MCF 10A (cell line): ENCODE measurements around the gene NCK2. TPM values are rescaled to one million over a fixed set of nuclear protein-coding genes. Genes with fewer than 3 reads are reported as not detected.

Source experiments
- BruUV-seq: library from RNA; stranded (reverse); fragments of 400-500 nt; replicated peaks from 2 replicates; lab custom pipeline; 2021; lab: Mats Ljungman, UMichigan
- CTCF ChIA-PET: fragments of 300-600 bp; sonication (Branson Sonifier 250); formaldehyde crosslinking; extraction: SDS; loops from one replicate; lab custom pipeline; 2021; ENCODE audit warnings: antibody characterized with exemption, inconsistent platforms; lab: Yijun Ruan, JAX
- POLR2A ChIA-PET: fragments of 300-600, 350-650 bp; sonication (Branson Sonifier 250); formaldehyde crosslinking; extraction: SDS; loops from one replicate; lab custom pipeline; 2020; ENCODE audit warnings: antibody characterized with exemption, inconsistent platforms; lab: Yijun Ruan, JAX
- DNase-seq: peaks from one replicate; pipeline ENCODE4 v3.0.0-alpha.2; 2018; ENCODE audit not compliant: unreplicated experiment
- H3K27ac Mint-ChIP-seq: one replicate; pipeline ENCODE4 v1.8.0; 2022; ENCODE audit warnings: mild to moderate bottlenecking, low read depth, mixed read lengths; ENCODE audit not compliant: unreplicated experiment
- H3K27me3 Mint-ChIP-seq: one replicate; pipeline ENCODE4 v1.8.0; 2022; ENCODE audit warnings: mixed read lengths; ENCODE audit not compliant: insufficient read depth, unreplicated experiment
- H3K36me3 Mint-ChIP-seq: one replicate; pipeline ENCODE4 v1.8.0; 2022; ENCODE audit warnings: mild to moderate bottlenecking, moderate library complexity, mixed read lengths; ENCODE audit not compliant: insufficient read depth, unreplicated experiment
- H3K4me1 Mint-ChIP-seq: one replicate; pipeline ENCODE4 v1.8.0; 2022; ENCODE audit warnings: mixed read lengths; ENCODE audit not compliant: insufficient read depth, unreplicated experiment
- H3K4me3 Mint-ChIP-seq: one replicate; pipeline ENCODE4 v1.8.0; 2022; ENCODE audit warnings: mild to moderate bottlenecking, moderate library complexity, mixed read lengths; ENCODE audit not compliant: unreplicated experiment
- H3K9me3 Mint-ChIP-seq: one replicate; pipeline ENCODE4 v1.8.0; 2022; ENCODE audit warnings: mixed read lengths; ENCODE audit not compliant: unreplicated experiment
- intact Hi-C: fragments of 100-400 bp; cut with micrococcal nuclease; formaldehyde crosslinking; loops from 2 replicates; pipeline ENCODE4 v1.14.1; 2022
- total RNA-seq: library from RNA; stranded (reverse); gene quantifications from 2 replicates; pipeline ENCODE4 v1.2.3, GENCODE V29; 2022
- TF ChIP-seq, protein P1 (sequence below): fragments of 200-600 bp; IDR thresholded peaks from one replicate; pipeline ENCODE4 v1.8.0; 2022; ENCODE audit warnings: antibody characterized with exemption, mild to moderate bottlenecking; ENCODE audit not compliant: unreplicated experiment

The NCK2 gene
- total RNA-seq, 1 experiment from 2014 or later, result 36.5 TPM

DNA sequence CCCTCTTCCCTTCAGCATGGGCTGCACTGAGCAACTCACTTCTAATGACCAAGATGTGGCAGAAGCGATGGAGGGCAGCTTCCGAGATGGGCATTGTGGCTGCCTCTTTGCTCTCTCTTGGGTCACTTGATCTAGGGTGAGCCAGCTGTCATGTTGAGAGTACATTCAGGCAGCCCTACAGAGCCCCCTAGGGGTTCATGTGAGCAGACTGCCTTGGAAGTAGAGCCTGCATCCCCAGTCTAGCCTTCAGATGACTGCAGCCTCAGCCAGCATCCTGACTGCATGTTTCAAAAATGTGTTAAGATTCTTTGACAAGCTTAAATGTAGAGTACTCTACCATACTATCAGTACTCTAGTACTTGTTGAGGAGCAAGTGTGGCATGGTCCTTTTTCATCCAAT is 143.9 kb downstream of the NCK2 start:
- BruUV-seq, result no TSS peak
- intact Hi-C loops, result no loop called here
- TF ChIP-seq, protein P1, sequence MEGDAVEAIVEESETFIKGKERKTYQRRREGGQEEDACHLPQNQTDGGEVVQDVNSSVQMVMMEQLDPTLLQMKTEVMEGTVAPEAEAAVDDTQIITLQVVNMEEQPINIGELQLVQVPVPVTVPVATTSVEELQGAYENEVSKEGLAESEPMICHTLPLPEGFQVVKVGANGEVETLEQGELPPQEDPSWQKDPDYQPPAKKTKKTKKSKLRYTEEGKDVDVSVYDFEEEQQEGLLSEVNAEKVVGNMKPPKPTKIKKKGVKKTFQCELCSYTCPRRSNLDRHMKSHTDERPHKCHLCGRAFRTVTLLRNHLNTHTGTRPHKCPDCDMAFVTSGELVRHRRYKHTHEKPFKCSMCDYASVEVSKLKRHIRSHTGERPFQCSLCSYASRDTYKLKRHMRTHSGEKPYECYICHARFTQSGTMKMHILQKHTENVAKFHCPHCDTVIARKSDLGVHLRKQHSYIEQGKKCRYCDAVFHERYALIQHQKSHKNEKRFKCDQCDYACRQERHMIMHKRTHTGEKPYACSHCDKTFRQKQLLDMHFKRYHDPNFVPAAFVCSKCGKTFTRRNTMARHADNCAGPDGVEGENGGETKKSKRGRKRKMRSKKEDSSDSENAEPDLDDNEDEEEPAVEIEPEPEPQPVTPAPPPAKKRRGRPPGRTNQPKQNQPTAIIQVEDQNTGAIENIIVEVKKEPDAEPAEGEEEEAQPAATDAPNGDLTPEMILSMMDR, result no peak
- POLR2A ChIA-PET, result no interaction called here
- CTCF ChIA-PET, result no interaction called here
- H3K27me3 Mint-ChIP-seq, result no peaks in the 10 kb centered on the region
- peaks cover 11% of the 10 kb centered on the region for H3K9me3 Mint-ChIP-seq
- H3K4me1 Mint-ChIP-seq, result peaks cover 12% of the 10 kb centered on the region
- H3K36me3 Mint-ChIP-seq, result peaks cover 13% of the 10 kb centered on the region
- peak; percentile 32 for DNase-seq
- H3K27ac Mint-ChIP-seq, result no peak overlapping the region
- no peak overlapping the region for H3K4me3 Mint-ChIP-seq

DNA sequence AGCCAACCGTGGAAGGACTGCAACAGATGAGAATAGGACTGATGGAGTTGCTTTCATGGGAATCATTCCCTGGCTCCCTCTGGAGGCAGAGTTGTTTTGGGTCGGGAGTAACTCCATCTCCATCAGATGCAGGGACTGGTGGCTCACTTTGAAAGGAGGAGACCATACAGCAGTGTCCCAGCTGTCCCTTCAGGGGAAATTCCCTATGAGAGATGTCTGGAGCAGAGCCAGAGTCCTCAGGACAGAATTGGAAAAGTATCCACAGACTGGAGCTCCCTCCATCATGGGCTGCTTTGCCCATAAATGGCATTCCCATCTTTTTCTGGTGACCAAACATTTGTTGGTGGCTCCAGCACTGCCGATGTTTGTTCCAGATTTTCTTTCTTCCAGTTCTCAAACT is 144.3 kb downstream of the NCK2 start:
- peaks cover 13% of the 10 kb centered on the region for H3K36me3 Mint-ChIP-seq
- no peak overlapping the region for H3K27ac Mint-ChIP-seq
- H3K9me3 Mint-ChIP-seq, result peaks cover 11% of the 10 kb centered on the region
- TF ChIP-seq, protein P1, result no peak
- BruUV-seq, result no TSS peak
- DNase-seq, result no peak
- intact Hi-C loops, result no loop called here
- CTCF ChIA-PET, result interaction anchor here (0.8 kb wide), 1 partner anchor 310 kb away, joined by 4 read pairs; no protein-coding TSS in a partner anchor
- H3K27me3 Mint-ChIP-seq, result no peaks in the 10 kb centered on the region
- peaks cover 12% of the 10 kb centered on the region for H3K4me1 Mint-ChIP-seq
- POLR2A ChIA-PET, result no interaction called here
- H3K4me3 Mint-ChIP-seq, result no peak overlapping the region

DNA sequence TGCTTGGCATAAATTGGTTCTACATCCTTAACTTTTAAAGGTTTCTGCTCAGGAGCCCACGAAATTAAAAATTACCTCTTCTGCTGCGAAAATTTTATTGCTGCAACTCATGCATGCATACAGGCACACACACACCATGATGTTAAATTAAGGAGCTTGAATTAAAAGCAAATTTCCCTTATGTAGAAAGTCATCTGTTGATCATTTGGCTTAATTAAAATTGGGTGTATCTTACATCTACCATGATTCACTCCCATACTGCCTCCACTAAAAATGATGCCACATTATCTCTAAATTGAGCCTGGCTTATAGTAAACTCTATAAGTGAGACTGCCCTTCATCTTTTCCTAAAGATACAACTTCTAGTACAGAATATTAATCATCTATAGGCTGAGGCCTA is 145.4 kb downstream of the NCK2 start:
- Mint-ChIP-seq H3K4me1 (peaks cover 12% of the 10 kb centered on the region), H3K4me3 (no peak overlapping the region), H3K27ac (no peak overlapping the region), H3K9me3 (peaks cover 11% of the 10 kb centered on the region), H3K36me3 (peaks cover 13% of the 10 kb centered on the region), H3K27me3 (no peaks in the 10 kb centered on the region)
- no peak for DNase-seq
- BruUV-seq, result no TSS peak
- ChIA-PET POLR2A (no interaction called here), CTCF (interaction anchor here (0.5 to 0.7 kb wide), 3 partner anchors 99 to 107 kb away, joined by 3 to 4 read pairs (median 3); no protein-coding TSS in a partner anchor)
- intact Hi-C loops, result no loop called here
- TF ChIP-seq, protein P1, result no peak

DNA sequence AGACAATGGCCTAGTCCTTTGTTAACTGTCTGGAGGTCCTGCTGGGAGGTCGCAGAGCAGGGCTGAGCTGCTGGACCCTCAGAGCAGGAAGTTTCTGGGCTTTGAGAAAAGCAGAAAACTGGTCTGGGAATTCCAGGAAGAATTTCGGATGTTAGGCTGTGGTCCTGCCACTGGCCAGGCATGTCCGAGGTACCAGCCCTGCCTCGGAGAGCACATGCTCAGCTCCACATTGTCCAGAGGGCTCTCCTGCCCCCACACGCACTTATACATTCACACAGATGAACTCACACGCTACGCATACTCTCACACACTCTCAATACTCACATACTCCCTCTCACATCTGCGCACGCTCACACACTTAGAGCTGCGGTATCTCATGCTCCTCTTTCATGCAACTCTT is 146.1 kb downstream of the NCK2 start:
- H3K4me3 Mint-ChIP-seq, result no peak overlapping the region
- POLR2A ChIA-PET, result interaction anchor here (0.7 kb wide), 1 partner anchor 185 kb away, joined by 3 read pairs; no protein-coding TSS in a partner anchor
- CTCF ChIA-PET, result interaction anchor here (0.6 kb wide), 1 partner anchor 105 kb away, joined by 3 read pairs; no protein-coding TSS in a partner anchor
- no TSS peak for BruUV-seq
- peaks cover 9% of the 10 kb centered on the region for H3K4me1 Mint-ChIP-seq
- peaks cover 11% of the 10 kb centered on the region for H3K9me3 Mint-ChIP-seq
- H3K36me3 Mint-ChIP-seq, result peaks cover 13% of the 10 kb centered on the region
- H3K27ac Mint-ChIP-seq, result no peak overlapping the region
- DNase-seq, result no peak
- TF ChIP-seq, protein P1, result no peak
- H3K27me3 Mint-ChIP-seq, result no peaks in the 10 kb centered on the region
- intact Hi-C loops, result no loop called here
